GM12892 (cell line): ENCODE data around the gene STT3A.

Experiments
- POLR2A ChIP-seq: IDR thresholded peaks from 2 replicates; pipeline ENCODE4 v1.6.1; 2011; ENCODE audit warnings: low read depth, low read length, control low read depth
- TAF1 ChIP-seq: IDR thresholded peaks from 2 replicates; pipeline ENCODE4 v1.6.1; 2011; ENCODE audit warnings: low read depth, mild to moderate bottlenecking, control low read depth, low read length, borderline replicate concordance

GRCh38 chr11:125566235-125566634 lies 26.4 kb upstream of the STT3A start:
- TF ChIP-seq POLR2A (no peak), TAF1 (no peak)
